Measurements from ENCODE around the gene OR10P1.

GRCh38 chr12:55624056-55624455 is 12.6 kb upstream of the OR10P1 start:
- TF ChIP-seq CTCF (IDR thresholded peaks at IDR 0.05; ENCODE audit: low read depth, low read length, poor library complexity, severe bottlenecking) (no peak), EZH2phosphoT487 (IDR thresholded peaks at IDR 0.05; ENCODE audit: borderline replicate concordance, low read length) (no peak)
